GM12878 (cell line): ENCODE measurements around the gene USP37. TPM values are rescaled to one million over a fixed set of nuclear protein-coding genes. Genes with fewer than 3 reads are reported as not detected.

Experiments used
- ATAC-seq: fragments of 200-7000 bp; cut with Tn5 transposase; 3 replicates; pipeline ENCODE4 v1.9.1; 2020; ENCODE audit warnings: mild to moderate bottlenecking, moderate library complexity
- BruUV-seq: library from RNA; stranded (reverse); fragments of 400-500 nt; replicated peaks from 2 replicates; lab custom pipeline; 2021; lab: Mats Ljungman, UMichigan
- CTCF ChIA-PET: fragments of 300-600 bp; sonication (Branson Sonifier 250); formaldehyde crosslinking; extraction: SDS; loops from one replicate; lab custom pipeline; 2021; ENCODE audit warnings: inconsistent platforms; lab: Yijun Ruan, JAX
- POLR2A ChIA-PET: fragments of 350-600 bp; formaldehyde crosslinking; extraction: SDS; loops from one replicate; lab custom pipeline; 2021; ENCODE audit warnings: inconsistent platforms; lab: Charles Lee
- RAD21 ChIA-PET: fragments of 300-600 bp; sonication (Branson Sonifier 250); formaldehyde crosslinking; loops from one replicate; lab custom pipeline; 2023; ENCODE audit warnings: antibody characterized with exemption; ENCODE audit not compliant: unreplicated experiment; lab: Charles Lee
- SMC1A ChIA-PET: fragments of 300-600 bp; sonication (Branson Sonifier 250); formaldehyde crosslinking; loops from one replicate; lab custom pipeline; 2023; ENCODE audit not compliant: unreplicated experiment, uncharacterized antibody; lab: Charles Lee
- DNase-seq: peaks from one replicate; pipeline ENCODE4 v3.0.0-alpha.2; 2011; ENCODE audit warnings: low read depth, low spot score
- FAIRE-seq: peaks from 3 replicates; lab custom pipeline; 2011; peaks lifted over from hg19 to GRCh38; lab: Jason Lieb, UNC
- H2AFZ ChIP-seq: 2 replicates; pipeline ENCODE4 v1.6.0; 2011; ENCODE audit warnings: low read depth, low read length, control low read depth; ENCODE audit not compliant: control insufficient read depth
- H3K27ac ChIP-seq: 2 replicates; pipeline ENCODE4 v1.5.1; 2011; ENCODE audit warnings: control low read depth; ENCODE audit not compliant: control insufficient read depth, insufficient read depth
- H3K27me3 ChIP-seq, 2 experiments: replicated peaks in 1 of 2; 2 replicates each; pipeline versions ENCODE4 v1.6.0 to v1.6.1; 2011; ENCODE audit warnings: low read length in 1 of 2; ENCODE audit not compliant: control insufficient read depth in 2 of 2, insufficient read depth in 2 of 2
- H3K36me3 ChIP-seq, 2 experiments: 2 replicates each; pipeline ENCODE4 v1.5.1; 2011; ENCODE audit warnings: low read length in 1 of 2; ENCODE audit not compliant: control insufficient read depth in 2 of 2, insufficient read depth in 2 of 2
- H3K4me1 ChIP-seq: 2 replicates; pipeline ENCODE4 v1.6.1; 2011; ENCODE audit warnings: mild to moderate bottlenecking, low read length, moderate library complexity, mixed read lengths; ENCODE audit not compliant: control insufficient read depth, insufficient read depth
- H3K4me2 ChIP-seq: 2 replicates; pipeline ENCODE4 v1.6.0; 2011; ENCODE audit warnings: control low read depth; ENCODE audit not compliant: control insufficient read depth, insufficient read depth
- H3K4me3 ChIP-seq: fragments of 200-600 bp; sonication (generic); 2 replicates; pipeline ENCODE4 v1.5.1; 2016
- H3K79me2 ChIP-seq: 2 replicates; pipeline ENCODE4 v1.6.0; 2011; ENCODE audit warnings: low read length; ENCODE audit not compliant: control insufficient read depth, insufficient read depth
- H3K9ac ChIP-seq: 2 replicates; pipeline ENCODE4 v1.8.0; 2011; ENCODE audit warnings: low read length, control low read depth, mixed read lengths; ENCODE audit not compliant: control insufficient read depth, insufficient read depth
- H3K9me3 ChIP-seq: replicated peaks from 3 replicates; pipeline ENCODE4 v1.5.1; 2011; ENCODE audit warnings: mild to moderate bottlenecking, low read length; ENCODE audit not compliant: control insufficient read depth, insufficient read depth
- H4K20me1 ChIP-seq: 2 replicates; pipeline ENCODE4 v1.6.0; 2011; ENCODE audit not compliant: control insufficient read depth, insufficient read depth
- EZH2 ChIP-seq: IDR thresholded peaks from 2 replicates; pipeline ENCODE4 v1.6.1; 2012; ENCODE audit warnings: low read depth, mild to moderate bottlenecking, control low read depth, inconsistent platforms, low read length, borderline replicate concordance; ENCODE audit not compliant: control insufficient read depth
- JUNB ChIP-seq: IDR thresholded peaks from 2 replicates; pipeline ENCODE4 v1.6.1; 2016; ENCODE audit warnings: antibody characterized with exemption, mild to moderate bottlenecking
- MYC ChIP-seq: IDR thresholded peaks from 2 replicates; pipeline ENCODE4 v1.6.1; 2011; ENCODE audit warnings: mild to moderate bottlenecking, low read length, moderate library complexity, inconsistent platforms; ENCODE audit not compliant: insufficient read depth, insufficient replicate concordance, insufficient read length, severe bottlenecking
- NR2F1 ChIP-seq: fragments of 450-650 bp; conservative IDR thresholded peaks from 2 replicates; pipeline ENCODE4 v1.6.1; 2017; ENCODE audit warnings: mild to moderate bottlenecking
- STAT3 ChIP-seq: IDR thresholded peaks from 2 replicates; pipeline ENCODE4 v1.6.1; 2011; ENCODE audit warnings: low read depth, low read length, improper control_type of control experiment
- TARDBP ChIP-seq: IDR thresholded peaks from 2 replicates; pipeline ENCODE4 v1.6.1; 2016; ENCODE audit warnings: borderline replicate concordance
- ZBED1 ChIP-seq: IDR thresholded peaks from 2 replicates; pipeline ENCODE4 v1.6.1; 2016; ENCODE audit warnings: borderline replicate concordance
- ZSCAN29 ChIP-seq: fragments of 450-650 bp; IDR thresholded peaks from 2 replicates; pipeline ENCODE4 v1.6.1; 2017; ENCODE audit warnings: mild to moderate bottlenecking, moderate library complexity
- WGBS: methylation state at CpG from one replicate; pipeline ENCODE4 v1.1.6; 2016; ENCODE audit warnings: low lambda C conversion rate; ENCODE audit not compliant: insufficient replicate concordance, insufficient coverage; ENCODE audit errors: missing lambda C conversion rate; 5-methylcytosine and 5-hydroxymethylcytosine counted together
- in situ Hi-C: fragments of 300-500 bp; cut with MboI; formaldehyde crosslinking; loops from 9 replicates; pipeline ENCODE4 v1.14.3; 2018; ENCODE audit warnings: mixed read lengths
- intact Hi-C: fragments of 100-400 bp; cut with micrococcal nuclease; formaldehyde crosslinking; loops from one replicate; pipeline ENCODE4 v1.14.2; 2022; ENCODE audit not compliant: unreplicated experiment
- polyA plus RNA-seq, 11 experiments: library from polyadenylated mRNA; depleted of rRNA in 4 of 11; unstranded in 6 of 11; stranded (reverse) in 5 of 11; fragments of >200 nt; fragmentation: Nextera tagmentation in 4 of 11; fragmentation: Illumina TruSeq in 1 of 11; extraction: Ambion mirVana in 4 of 11; extraction: Trizol in 1 of 11; gene quantifications; 1 replicate in 1 of 11; 2 replicates in 10 of 11; pipeline versions ENCODE4 v1.2.1 to v1.2.3, GENCODE V29; 2011 to 2016; ENCODE audit warnings: inconsistent platforms in 2 of 11, missing spikeins in 2 of 11, low read depth in 1 of 11
- total RNA-seq, 4 experiments: library from RNA; depleted of rRNA in 3 of 4; stranded (reverse); fragments of >200 nt in 3 of 4; fragmentation: Illumina TruSeq in 1 of 4; extraction: Trizol in 1 of 4; gene quantifications; 2 replicates each; pipeline versions ENCODE4 v1.2.1 to v1.2.3, GENCODE V29; 2013 to 2021
- TF ChIP-seq, protein P1 (sequence below): fragments of 450-650 bp; IDR thresholded peaks from 2 replicates; pipeline ENCODE4 v1.6.1; 2018; ENCODE audit warnings: mild to moderate bottlenecking, low read depth, moderate library complexity; ENCODE audit not compliant: partially characterized antibody
- TF ChIP-seq, protein P2 (sequence below): fragments of 450-650 bp; IDR thresholded peaks from 2 replicates; pipeline ENCODE4 v1.6.1; 2014; ENCODE audit warnings: mild to moderate bottlenecking

USP37 gene
- total and polyA plus RNA-seq, 10 of the 15 experiments (the other 5 are each of a cell fraction or from before 2014, with no cell fraction given), result 2.8 to 16.0 (median 10.4) TPM

DNA sequence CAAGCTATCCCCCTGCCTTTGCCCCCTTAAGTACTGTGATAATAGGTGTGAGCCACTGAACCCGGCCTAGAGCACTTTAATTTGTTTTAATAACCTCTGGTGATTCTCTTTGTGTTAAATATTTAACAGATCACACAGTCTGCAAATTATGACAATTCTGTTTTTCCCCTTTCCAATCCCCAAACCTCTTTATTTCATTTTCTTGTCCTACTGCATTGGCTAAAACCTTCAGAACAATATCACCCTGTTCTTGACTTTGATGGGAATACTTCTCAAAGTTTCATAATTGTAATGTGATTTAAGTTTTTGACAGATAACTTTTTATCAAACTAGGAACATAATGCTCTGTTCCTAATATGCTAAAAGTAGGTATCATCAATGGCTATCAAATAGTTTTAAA lies 44.5 kb downstream of the USP37 start:
- H3K4me3 ChIP-seq, result no peak overlapping the region
- POLR2A ChIA-PET, result no interaction called here
- intact Hi-C loops (no loop called here), in situ Hi-C loops (no loop called here)
- H3K36me3 ChIP-seq, result peaks cover 5 to 9% of the 10 kb centered on the region in 2 experiments
- ATAC-seq (no peak), FAIRE-seq (no peak), DNase-seq (no peak)
- no peak overlapping the region for H3K4me2 ChIP-seq
- RAD21 ChIA-PET, result no interaction called here
- H3K79me2 ChIP-seq, result no peaks in the 10 kb centered on the region; the same call in 1 of the 2 replicates
- no peak overlapping the region for H2AFZ ChIP-seq
- CTCF ChIA-PET, result interaction anchor here (1.8 kb wide), 1 partner anchor 125 kb away, joined by 4 read pairs; no protein-coding TSS in a partner anchor
- 100% methylated on average over 1 of the region's 1 CpG for WGBS
- no peaks in the 10 kb centered on the region for H4K20me1 ChIP-seq
- no peak overlapping the region for H3K9ac ChIP-seq
- peaks cover 11% of the 10 kb centered on the region for H3K4me1 ChIP-seq
- no TSS peak for BruUV-seq
- TF ChIP-seq TARDBP (no peak), ZSCAN29 (no peak), ZBED1 (no peak), NR2F1 (no peak), JUNB (no peak), STAT3 (no peak), MYC (no peak), EZH2 (no peak)
- TF ChIP-seq, protein P1, sequence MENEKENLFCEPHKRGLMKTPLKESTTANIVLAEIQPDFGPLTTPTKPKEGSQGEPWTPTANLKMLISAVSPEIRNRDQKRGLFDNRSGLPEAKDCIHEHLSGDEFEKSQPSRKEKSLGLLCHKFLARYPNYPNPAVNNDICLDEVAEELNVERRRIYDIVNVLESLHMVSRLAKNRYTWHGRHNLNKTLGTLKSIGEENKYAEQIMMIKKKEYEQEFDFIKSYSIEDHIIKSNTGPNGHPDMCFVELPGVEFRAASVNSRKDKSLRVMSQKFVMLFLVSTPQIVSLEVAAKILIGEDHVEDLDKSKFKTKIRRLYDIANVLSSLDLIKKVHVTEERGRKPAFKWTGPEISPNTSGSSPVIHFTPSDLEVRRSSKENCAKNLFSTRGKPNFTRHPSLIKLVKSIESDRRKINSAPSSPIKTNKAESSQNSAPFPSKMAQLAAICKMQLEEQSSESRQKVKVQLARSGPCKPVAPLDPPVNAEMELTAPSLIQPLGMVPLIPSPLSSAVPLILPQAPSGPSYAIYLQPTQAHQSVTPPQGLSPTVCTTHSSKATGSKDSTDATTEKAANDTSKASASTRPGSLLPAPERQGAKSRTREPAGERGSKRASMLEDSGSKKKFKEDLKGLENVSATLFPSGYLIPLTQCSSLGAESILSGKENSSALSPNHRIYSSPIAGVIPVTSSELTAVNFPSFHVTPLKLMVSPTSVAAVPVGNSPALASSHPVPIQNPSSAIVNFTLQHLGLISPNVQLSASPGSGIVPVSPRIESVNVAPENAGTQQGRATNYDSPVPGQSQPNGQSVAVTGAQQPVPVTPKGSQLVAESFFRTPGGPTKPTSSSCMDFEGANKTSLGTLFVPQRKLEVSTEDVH, result no peak
- TF ChIP-seq, protein P2, sequence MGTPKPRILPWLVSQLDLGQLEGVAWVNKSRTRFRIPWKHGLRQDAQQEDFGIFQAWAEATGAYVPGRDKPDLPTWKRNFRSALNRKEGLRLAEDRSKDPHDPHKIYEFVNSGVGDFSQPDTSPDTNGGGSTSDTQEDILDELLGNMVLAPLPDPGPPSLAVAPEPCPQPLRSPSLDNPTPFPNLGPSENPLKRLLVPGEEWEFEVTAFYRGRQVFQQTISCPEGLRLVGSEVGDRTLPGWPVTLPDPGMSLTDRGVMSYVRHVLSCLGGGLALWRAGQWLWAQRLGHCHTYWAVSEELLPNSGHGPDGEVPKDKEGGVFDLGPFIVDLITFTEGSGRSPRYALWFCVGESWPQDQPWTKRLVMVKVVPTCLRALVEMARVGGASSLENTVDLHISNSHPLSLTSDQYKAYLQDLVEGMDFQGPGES, result no peak
- H3K27me3 ChIP-seq, result no peaks in the 10 kb centered on the region
- H3K27ac ChIP-seq, result no peak overlapping the region
- peaks cover 3% of the 10 kb centered on the region for H3K9me3 ChIP-seq
- SMC1A ChIA-PET, result interaction anchor here (1.3 kb wide), 1 partner anchor 9 kb away, joined by 4 read pairs; no protein-coding TSS in a partner anchor
